ENCODE results near the gene CCDC85C. TPM values are rescaled to one million over a fixed set of nuclear protein-coding genes. Genes with fewer than 3 reads are reported as not detected.

CCDC85C gene
- total RNA-seq, 2 experiments from 2014 or later = 7.1 to 9.1 TPM

DNA sequence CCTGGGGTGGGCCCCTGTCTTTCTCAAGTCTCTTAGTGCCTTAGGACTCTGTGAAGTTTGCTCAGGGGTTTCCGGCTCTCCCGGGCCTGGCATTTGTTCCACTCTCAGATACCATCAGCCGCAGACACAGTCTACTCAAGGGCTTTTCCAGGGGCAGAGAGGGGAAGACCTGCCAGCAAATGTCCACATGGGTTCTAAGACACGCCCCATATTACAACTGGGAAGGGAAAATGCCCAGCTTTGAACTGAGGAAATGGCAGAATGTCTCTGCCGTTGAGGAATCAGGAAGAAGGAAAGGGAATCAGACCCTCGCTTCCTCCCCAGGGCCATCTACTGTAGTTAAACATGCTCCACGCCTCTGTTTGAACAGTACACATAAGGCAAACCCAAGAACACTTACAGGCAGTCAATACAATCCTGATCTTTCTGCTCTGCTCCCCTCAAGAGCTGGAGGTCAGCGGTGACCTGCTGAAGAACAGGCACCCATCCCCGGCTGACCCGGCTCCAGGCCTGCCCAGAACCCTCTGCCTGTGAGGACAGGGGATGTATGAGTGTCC lies 7.9 kb downstream of the CCDC85C start:
- CTCF ChIA-PET = interaction anchor here (2.7 kb wide), 1 partner anchor 8 kb away, joined by 21 read pairs; the partner anchor contains the start of gene CCDC85C
- H3K4me1 Mint-ChIP-seq = peaks cover 20% of the 10 kb centered on the region
- no peaks in the 10 kb centered on the region for H3K9me3 Mint-ChIP-seq (ENCODE audit: low read depth)
- H3K27ac Mint-ChIP-seq = no peak overlapping the region
- ATAC-seq (no peak), DNase-seq (no peak)
- H3K27me3 Mint-ChIP-seq = no peaks in the 10 kb centered on the region
- no peak overlapping the region for H3K4me3 Mint-ChIP-seq
- H3K36me3 Mint-ChIP-seq = no peaks in the 10 kb centered on the region

DNA sequence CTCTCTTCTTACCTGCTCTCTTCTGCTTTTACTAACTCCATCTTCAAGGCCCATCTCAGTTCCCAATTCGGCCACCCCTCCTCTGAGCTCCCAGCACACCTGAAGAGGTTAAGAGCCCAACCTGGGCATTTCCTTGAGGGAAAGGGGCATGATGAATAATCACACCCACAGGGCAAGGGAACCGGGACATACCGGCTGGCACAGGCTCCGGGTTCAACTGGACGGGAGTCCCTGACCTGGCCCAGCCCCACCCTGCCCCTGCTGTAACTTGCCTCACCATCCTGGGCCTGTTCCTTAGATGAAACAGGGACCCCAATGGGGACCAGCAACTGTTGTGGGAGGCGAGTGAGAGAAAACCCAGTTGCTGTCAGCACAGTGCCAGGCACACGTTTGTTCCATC lies 8.5 kb downstream of the CCDC85C start:
- CTCF ChIA-PET = interaction anchor here (1.7 to 2.7 kb wide), 2 partner anchors 9 to 12 kb away, joined by 4 to 21 read pairs; partner anchors contain the start of gene CCDC85C
- no peak for DNase-seq
- Mint-ChIP-seq H3K4me3 (peak overlapping the region; percentile 61), H3K36me3 (no peaks in the 10 kb centered on the region), H3K27me3 (no peaks in the 10 kb centered on the region), H3K27ac (peak overlapping the region; percentile 81), H3K9me3 (ENCODE audit: low read depth) (no peaks in the 10 kb centered on the region), H3K4me1 (peaks cover 20% of the 10 kb centered on the region)
- no peak for ATAC-seq

DNA sequence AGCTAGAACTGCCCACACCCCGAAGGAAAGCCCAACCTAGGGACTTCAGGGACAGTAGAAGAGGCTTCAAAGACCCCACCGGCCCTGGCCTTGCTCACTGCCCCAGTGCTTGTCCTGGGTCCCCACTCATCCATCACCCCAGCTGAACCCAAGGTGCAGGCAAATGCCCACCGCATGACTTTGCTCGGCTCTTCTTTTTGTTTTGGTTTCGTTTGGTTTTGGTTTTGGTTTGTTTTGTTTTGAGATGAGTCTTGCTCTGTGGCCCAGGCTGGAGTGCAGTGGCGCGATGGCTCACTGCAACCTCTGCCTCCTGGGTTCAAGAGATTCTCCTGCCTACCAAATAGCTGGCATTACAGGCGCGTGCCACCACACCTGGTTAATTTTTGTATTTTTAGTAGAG lies 9.0 kb downstream of the CCDC85C start:
- peak; percentile 80 for DNase-seq
- Mint-ChIP-seq H3K36me3 (no peaks in the 10 kb centered on the region), H3K9me3 (ENCODE audit: low read depth) (no peaks in the 10 kb centered on the region), H3K27me3 (no peaks in the 10 kb centered on the region), H3K27ac (peak overlapping the region; percentile 81), H3K4me3 (peak overlapping the region; percentile 61), H3K4me1 (peaks cover 20% of the 10 kb centered on the region)
- CTCF ChIA-PET = interaction anchor here (0.9 to 2.7 kb wide), 5 partner anchors 9 to 94 kb away, joined by 3 to 21 read pairs (median 3); partner anchors contain the start of genes CCDC85C and CYP46A1
- ATAC-seq = peak; percentile 95

DNA sequence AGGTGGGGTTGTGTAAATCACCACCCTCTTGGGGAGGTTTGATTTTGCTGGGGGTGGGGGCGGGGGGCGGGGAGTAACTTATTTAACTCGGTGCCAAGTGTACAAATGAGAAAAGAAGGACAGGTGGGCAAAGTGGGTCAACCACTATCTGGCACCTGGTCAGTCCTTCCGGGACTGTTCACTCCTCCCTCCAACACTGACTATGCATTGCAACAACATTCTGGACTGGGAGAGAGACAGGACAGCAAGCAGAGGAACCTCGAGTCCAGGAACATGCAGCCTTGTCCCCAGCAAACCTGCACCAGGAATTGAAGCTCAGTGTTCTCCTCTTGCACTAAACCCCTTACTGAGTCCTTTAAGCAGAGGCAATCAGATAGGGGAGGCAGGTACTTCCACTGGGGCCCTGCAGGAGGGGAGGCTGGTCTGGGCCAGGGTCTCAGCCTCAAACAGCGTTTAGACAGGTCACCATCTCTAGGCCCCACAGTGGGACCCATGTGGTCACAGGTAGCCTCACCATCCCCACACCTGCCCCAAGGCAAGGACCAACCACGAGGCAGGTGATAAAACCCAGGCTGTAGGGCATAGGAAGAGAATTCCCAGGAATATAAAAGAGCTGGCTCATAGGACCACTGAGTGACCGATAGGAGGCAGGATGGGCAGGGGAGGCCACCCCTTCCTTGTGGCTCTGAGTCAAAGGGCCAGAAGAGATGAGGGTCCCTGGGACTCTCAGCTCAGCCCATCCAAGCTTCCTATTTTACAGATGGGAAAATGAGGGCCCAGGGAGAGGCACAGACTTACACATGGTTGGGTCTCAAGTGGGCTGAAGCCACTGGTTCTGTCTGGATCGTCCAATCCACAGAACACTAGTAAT lies 9.8 kb downstream of the CCDC85C start:
- no peak for ATAC-seq
- H3K4me3 Mint-ChIP-seq = peak overlapping the region; percentile 61
- no peaks in the 10 kb centered on the region for H3K27me3 Mint-ChIP-seq
- H3K27ac Mint-ChIP-seq = peak overlapping the region; percentile 81
- no peaks in the 10 kb centered on the region for H3K9me3 Mint-ChIP-seq (ENCODE audit: low read depth)
- no peaks in the 10 kb centered on the region for H3K36me3 Mint-ChIP-seq
- CTCF ChIA-PET = interaction anchor here (0.9 to 2.7 kb wide), 5 partner anchors 10 to 94 kb away, joined by 3 to 21 read pairs (median 3); partner anchors contain the start of genes CCDC85C and CYP46A1
- peaks cover 20% of the 10 kb centered on the region for H3K4me1 Mint-ChIP-seq
- DNase-seq = no peak

DNA sequence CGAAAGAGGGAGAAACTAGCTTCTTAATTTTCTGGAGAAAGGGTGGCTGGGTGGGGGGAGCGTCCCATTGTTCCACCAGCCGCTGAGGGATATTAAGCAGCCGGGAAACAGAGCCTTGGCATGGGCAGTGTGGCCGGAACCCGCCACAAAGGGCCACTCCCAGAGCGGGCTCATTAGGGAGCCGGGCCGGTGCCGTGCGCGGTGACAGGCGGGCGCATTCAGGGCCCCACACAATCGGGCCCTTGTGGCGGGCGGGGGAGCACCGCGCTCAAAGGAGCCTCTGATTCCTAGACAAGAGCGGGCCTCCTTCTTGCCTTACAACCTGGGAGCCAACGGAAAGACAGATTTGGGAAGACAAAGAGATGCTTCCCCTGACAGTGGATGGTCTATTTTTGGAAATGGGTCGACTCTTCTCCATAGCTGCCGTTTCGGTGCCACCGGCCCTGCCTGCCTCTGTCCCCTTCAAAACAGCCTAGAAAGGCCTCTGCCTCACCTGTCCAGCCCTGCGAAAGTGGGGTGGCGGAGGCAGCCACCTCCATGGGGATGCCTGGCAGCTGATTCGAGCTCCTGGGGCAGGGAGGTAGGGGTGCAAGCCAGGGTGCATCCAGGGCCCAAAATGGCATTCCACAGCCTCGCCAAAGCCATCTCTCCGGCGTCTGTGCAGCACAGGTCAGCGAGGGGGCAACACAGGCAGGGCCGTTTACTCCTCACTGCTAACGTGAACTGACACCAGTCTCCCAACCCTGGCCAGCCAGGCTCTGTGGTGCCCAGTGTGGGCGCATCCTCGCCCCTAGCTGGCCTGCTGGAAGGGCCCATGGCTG lies 10.9 kb downstream of the CCDC85C start:
- ATAC-seq = no peak
- Mint-ChIP-seq H3K27ac (no peak overlapping the region), H3K4me3 (no peak overlapping the region), H3K4me1 (peaks cover 24% of the 10 kb centered on the region), H3K9me3 (ENCODE audit: low read depth) (no peaks in the 10 kb centered on the region), H3K27me3 (no peaks in the 10 kb centered on the region), H3K36me3 (no peaks in the 10 kb centered on the region)
- DNase-seq = no peak
- CTCF ChIA-PET = no interaction called here

DNA sequence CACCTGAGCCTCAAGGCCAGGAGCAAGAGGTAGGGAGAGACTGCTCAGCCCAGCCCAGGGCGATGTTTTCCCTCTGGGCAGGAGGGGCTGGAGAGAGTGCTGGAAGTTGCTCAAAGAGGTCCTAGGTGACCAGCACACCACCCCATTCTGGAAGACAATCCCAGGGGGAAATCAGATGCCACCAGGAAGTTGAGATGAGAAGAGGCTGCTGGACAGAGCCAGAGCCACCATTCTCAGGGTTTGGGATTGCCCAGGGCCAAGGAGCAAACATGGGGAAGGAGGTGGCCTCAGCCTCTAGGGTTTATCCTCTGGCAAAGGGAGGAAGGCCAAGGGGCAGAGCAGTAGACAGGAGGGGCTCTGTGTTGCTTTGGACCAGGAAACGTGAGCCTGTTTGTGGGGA lies 11.6 kb downstream of the CCDC85C start:
- DNase-seq = no peak
- H3K36me3 Mint-ChIP-seq = no peaks in the 10 kb centered on the region
- no peak overlapping the region for H3K27ac Mint-ChIP-seq
- no peak overlapping the region for H3K4me3 Mint-ChIP-seq
- H3K27me3 Mint-ChIP-seq = no peaks in the 10 kb centered on the region
- CTCF ChIA-PET = no interaction called here
- ATAC-seq = no peak
- H3K9me3 Mint-ChIP-seq (ENCODE audit: low read depth) = no peaks in the 10 kb centered on the region
- peaks cover 24% of the 10 kb centered on the region for H3K4me1 Mint-ChIP-seq

DNA sequence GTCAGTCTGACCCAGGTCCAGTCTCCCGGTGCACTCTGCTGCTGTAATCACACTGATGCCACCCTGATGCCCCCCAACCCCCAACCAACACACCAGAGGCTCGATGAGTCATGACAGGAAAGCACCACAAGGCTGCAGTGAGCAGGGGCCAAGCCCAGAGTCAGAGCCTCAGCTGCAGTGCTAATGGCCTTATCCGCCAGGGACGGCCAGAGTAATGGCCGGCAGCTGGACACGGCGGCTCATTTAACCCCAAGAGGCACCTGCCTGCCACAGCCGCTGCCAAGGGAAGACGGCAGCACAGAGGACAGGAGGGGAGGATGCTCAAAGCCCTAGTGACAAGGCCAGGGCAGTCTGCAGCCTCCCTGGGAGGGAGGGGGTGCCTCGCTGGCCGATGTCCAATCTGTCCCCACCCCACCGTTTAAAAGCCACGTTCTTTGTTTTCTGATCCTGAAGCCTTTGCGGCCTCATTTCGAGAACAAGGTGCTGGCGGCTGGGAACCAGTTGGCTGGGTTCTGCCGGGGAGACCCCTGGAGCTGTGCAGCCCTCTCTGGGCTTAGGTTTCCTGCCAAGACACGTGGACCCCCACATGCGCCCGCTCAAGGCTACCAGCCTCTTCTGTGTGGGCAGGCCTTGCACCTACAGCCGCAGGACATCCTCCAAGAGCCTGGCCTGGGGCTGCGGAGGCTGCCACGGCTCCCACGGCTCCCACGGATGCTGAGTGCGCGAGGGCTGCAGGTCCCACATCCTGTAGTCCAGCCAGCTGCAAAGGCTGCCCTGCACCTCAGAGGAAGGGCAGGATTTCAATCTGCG lies 13.1 kb downstream of the CCDC85C start:
- DNase-seq (no peak), ATAC-seq (no peak)
- CTCF ChIA-PET = no interaction called here
- H3K27ac Mint-ChIP-seq = no peak overlapping the region
- H3K9me3 Mint-ChIP-seq (ENCODE audit: low read depth) = no peaks in the 10 kb centered on the region
- no peak overlapping the region for H3K4me3 Mint-ChIP-seq
- no peaks in the 10 kb centered on the region for H3K27me3 Mint-ChIP-seq
- no peaks in the 10 kb centered on the region for H3K36me3 Mint-ChIP-seq
- H3K4me1 Mint-ChIP-seq = peaks cover 23% of the 10 kb centered on the region

DNA sequence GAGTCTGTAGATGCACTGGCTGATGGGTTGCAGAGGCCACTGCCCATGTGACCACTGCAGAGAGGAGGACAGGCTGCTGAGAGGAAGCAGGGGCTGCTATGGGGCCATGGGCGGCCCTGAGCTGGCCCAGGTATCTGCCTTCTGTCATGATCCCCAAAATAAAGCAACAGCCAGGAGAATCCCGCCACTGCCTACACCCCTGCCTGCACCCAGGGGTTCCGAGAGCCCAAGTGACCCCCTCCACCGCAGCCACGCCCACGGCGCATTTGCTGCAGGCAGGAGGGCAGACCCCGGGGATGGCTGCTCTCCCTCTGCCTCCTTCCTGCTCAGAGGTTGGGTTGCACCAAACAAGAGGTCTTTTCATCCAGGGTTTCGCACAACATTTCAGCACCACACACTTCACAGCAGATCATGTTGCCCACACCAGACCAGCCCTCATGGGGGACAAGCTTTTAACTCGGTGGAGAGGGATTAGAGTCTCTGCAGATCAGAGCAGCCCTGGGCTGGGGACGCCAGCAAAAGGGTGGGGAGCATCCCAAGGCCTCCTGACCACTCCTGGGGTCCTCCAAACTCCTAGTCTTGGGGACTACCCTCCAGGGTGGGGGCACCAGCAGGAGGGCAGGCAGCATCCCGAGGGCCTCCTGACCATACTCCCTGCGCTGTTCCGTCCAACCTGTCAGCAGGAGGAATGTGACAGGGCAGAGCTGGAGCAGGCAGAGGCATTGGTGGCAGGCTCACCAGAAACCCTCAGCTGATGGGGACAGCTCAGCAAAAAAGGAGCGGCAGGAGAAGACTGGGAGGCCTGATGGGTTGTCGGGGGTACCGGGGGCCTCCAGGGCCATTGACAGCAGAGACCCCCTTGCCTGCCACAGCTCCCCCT lies 14.1 kb downstream of the CCDC85C start:
- Mint-ChIP-seq H3K4me1 (peaks cover 14% of the 10 kb centered on the region), H3K27me3 (no peaks in the 10 kb centered on the region), H3K27ac (no peak overlapping the region), H3K4me3 (no peak overlapping the region), H3K36me3 (no peaks in the 10 kb centered on the region), H3K9me3 (ENCODE audit: low read depth) (no peaks in the 10 kb centered on the region)
- ATAC-seq (no peak), DNase-seq (no peak)
- CTCF ChIA-PET = no interaction called here

DNA sequence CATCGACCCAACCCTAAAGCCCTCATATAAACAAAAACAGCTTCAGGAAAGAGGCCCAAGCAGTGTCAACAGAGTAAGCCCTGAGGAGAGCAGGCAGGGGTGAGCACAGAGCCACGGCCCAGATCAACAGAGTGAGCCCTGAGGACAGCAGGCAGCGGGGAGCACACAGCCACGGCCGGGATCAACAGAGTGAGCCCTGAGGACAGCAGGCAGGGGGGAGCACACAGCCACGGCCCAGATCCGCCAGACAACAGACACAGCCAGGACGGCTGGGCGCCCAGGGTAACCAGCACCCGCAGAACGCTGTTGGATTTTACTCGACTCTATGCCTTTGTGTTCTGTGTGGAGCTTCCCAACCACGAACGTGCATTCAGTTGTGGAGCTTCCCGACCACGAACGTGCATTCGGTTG lies 15.0 kb downstream of the CCDC85C start:
- no peak for ATAC-seq
- Mint-ChIP-seq H3K4me1 (peaks cover 7% of the 10 kb centered on the region), H3K9me3 (ENCODE audit: low read depth) (no peaks in the 10 kb centered on the region), H3K36me3 (no peaks in the 10 kb centered on the region), H3K27ac (peak overlapping the region; percentile 53), H3K4me3 (no peak overlapping the region), H3K27me3 (no peaks in the 10 kb centered on the region)
- no peak for DNase-seq
- CTCF ChIA-PET = no interaction called here

DNA sequence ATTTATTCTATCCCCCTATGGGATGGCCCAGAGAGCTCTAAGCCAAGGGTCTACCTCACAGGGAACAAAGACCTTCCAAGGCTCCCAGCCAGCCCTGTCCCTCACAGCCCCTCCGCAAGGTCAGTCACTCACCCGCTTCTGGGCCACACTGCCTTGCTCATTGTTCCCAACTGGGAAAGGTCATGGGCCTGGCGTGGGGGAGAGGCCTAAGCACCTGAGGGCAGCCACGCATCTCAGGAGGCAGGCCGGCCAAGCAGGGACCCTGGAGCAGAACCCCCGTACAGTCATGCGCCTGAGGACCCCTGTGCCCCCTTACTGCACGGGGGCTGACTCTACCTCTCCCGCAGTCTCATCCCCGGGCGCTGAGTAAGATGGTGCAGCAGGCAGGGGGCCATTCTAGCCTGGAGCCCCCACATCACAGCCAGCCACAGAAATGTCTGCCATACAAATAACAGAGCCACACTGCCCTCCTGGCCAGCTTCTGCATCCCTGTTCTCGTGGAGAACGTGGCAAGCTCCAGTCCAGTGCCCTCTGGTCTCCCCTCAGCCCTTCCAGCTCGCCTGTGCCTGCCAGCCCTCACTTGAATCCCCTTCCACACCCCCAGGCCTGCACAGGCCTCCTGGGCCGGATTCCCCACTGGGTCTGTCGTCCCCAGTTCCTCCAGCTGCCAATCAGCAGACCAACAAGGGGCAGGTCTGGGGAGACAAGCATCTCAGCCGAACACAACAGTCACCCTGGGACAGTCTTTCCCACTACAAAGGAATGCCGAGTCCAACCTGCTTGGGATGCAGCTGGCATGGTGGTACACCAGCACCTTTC lies 16.3 kb downstream of the CCDC85C start:
- H3K36me3 Mint-ChIP-seq = no peaks in the 10 kb centered on the region
- H3K4me1 Mint-ChIP-seq = peaks cover 7% of the 10 kb centered on the region
- no peaks in the 10 kb centered on the region for H3K27me3 Mint-ChIP-seq
- H3K9me3 Mint-ChIP-seq (ENCODE audit: low read depth) = no peaks in the 10 kb centered on the region
- DNase-seq (no peak), ATAC-seq (no peak)
- CTCF ChIA-PET = no interaction called here
- no peak overlapping the region for H3K27ac Mint-ChIP-seq
- no peak overlapping the region for H3K4me3 Mint-ChIP-seq

DNA sequence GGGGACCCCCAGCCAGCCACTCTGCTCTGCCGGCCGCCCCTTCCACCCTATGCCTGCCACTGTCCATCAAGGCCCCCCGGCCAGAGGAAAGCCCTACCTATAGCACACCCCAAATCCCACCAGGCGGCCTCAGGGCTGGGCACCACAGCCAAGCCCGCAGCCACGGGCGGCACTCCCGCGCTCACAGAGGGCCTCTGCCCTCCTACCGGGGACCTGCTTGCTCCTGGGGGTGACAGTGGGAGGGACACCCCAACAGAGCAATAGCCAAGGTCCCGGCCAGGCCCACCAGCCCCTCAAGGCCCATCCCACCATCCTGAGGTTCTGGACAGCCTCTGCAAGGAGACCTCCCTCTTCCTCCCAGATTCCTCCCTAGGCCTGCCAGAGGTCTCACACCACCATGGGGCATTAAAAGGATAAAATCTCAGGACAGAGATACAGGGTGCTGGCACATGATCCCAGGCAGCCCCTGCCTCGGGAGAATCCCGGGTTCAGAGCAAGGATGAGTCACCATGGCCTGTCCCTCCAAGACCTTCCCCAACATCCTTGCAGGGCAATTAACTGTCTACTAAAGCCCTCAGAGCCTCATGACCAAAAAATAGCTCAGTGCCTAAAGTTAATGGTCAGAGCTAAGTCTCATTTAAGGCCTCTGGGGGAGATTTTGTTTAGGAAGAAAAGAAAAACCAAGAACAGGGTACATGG lies 17.1 kb downstream of the CCDC85C start:
- no peak for DNase-seq
- ATAC-seq = no peak
- Mint-ChIP-seq H3K4me3 (no peak overlapping the region), H3K27me3 (no peaks in the 10 kb centered on the region), H3K27ac (no peak overlapping the region), H3K4me1 (peaks cover 6% of the 10 kb centered on the region), H3K9me3 (ENCODE audit: low read depth) (no peaks in the 10 kb centered on the region), H3K36me3 (no peaks in the 10 kb centered on the region)
- CTCF ChIA-PET = no interaction called here

All from activated CD8-positive, alpha-beta memory T cell treated with anti-CD3 and anti-CD28 coated beads, Interleukin-2, amount 10 ng/mL, durations not matched to agents 7 days and 5 days (primary cell).